Activated T-helper 1 cell treated with anti-CD3 and anti-CD28 coated beads, Interleukin-12 subunit alpha, Interleukin-12 subunit beta, Interleukin-2, Interleukin-4 antibody, amounts not matched to agents 30 ng/mL and 10 ng/mL and 1 ng/mL, durations not matched to agents 14 hours and 24 hours and 36 hours (primary cell): Measurements from ENCODE around the gene TLR5. TPM values are rescaled to one million over a fixed set of nuclear protein-coding genes. Genes with fewer than 3 reads are reported as not detected.

Experiments used
- DNase-seq: peaks from one replicate; pipeline ENCODE4 v3.0.0; 2021; ENCODE audit warnings: low spot score
- H3K27ac Mint-ChIP-seq: one replicate; pipeline ENCODE4 v1.8.0; 2021; ENCODE audit warnings: mild to moderate bottlenecking, mixed read lengths
- H3K27me3 Mint-ChIP-seq: one replicate; pipeline ENCODE4 v1.8.0; 2022; ENCODE audit warnings: mild to moderate bottlenecking, moderate library complexity, mixed read lengths; ENCODE audit not compliant: insufficient read depth
- H3K36me3 Mint-ChIP-seq: one replicate; pipeline ENCODE4 v1.8.0; 2021; ENCODE audit warnings: low read depth, mixed read lengths
- H3K4me1 Mint-ChIP-seq: one replicate; pipeline ENCODE4 v1.8.0; 2021; ENCODE audit warnings: low read depth, mixed read lengths
- H3K4me3 Mint-ChIP-seq: one replicate; pipeline ENCODE4 v1.8.0; 2021; ENCODE audit warnings: mild to moderate bottlenecking, moderate library complexity, mixed read lengths
- H3K9me3 Mint-ChIP-seq: one replicate; pipeline ENCODE4 v1.8.0; 2021; ENCODE audit warnings: mixed read lengths
- intact Hi-C: fragments of 100-400 bp; cut with micrococcal nuclease; formaldehyde crosslinking; loops from one replicate; pipeline ENCODE4 v1.15.1; 2024
- total RNA-seq: library from RNA; stranded (reverse); gene quantifications from 2 replicates; pipeline ENCODE4 v1.2.3, GENCODE V29; 2022

Gene TLR5, protein sequence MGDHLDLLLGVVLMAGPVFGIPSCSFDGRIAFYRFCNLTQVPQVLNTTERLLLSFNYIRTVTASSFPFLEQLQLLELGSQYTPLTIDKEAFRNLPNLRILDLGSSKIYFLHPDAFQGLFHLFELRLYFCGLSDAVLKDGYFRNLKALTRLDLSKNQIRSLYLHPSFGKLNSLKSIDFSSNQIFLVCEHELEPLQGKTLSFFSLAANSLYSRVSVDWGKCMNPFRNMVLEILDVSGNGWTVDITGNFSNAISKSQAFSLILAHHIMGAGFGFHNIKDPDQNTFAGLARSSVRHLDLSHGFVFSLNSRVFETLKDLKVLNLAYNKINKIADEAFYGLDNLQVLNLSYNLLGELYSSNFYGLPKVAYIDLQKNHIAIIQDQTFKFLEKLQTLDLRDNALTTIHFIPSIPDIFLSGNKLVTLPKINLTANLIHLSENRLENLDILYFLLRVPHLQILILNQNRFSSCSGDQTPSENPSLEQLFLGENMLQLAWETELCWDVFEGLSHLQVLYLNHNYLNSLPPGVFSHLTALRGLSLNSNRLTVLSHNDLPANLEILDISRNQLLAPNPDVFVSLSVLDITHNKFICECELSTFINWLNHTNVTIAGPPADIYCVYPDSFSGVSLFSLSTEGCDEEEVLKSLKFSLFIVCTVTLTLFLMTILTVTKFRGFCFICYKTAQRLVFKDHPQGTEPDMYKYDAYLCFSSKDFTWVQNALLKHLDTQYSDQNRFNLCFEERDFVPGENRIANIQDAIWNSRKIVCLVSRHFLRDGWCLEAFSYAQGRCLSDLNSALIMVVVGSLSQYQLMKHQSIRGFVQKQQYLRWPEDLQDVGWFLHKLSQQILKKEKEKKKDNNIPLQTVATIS
- total RNA-seq: not detected in 2 replicates

GRCh38 chr1:223142795-223143536 is at the start of gene TLR5:
TSS of gene TLR5 (minus strand) at chr1:223143248. CDS start at chr1:223113031, 30,217 bp downstream.
- peak; percentile 82 for DNase-seq
- H3K27ac Mint-ChIP-seq: peak within 1 kb of the TSS; percentile 18
- no peaks in the 10 kb centered on the region for H3K36me3 Mint-ChIP-seq
- intact Hi-C loops: loop anchor here (1.0 to 5.0 kb wide), 5 partner anchors 10 to 526 kb away; partner anchors contain the start of genes DISP1 and MIA3
- H3K27me3 Mint-ChIP-seq: peaks cover 11% of the 10 kb centered on the region
- H3K4me1 Mint-ChIP-seq: peaks cover 7% of the 10 kb centered on the region
- peak within 1 kb of the TSS; percentile 68 for H3K4me3 Mint-ChIP-seq
- peaks cover 12% of the 10 kb centered on the region for H3K9me3 Mint-ChIP-seq

- no peak for DNase-seq
- H3K9me3 Mint-ChIP-seq: no peaks in the 10 kb centered on the region
- intact Hi-C loops: loop anchor here (1.0 to 10.0 kb wide), 5 partner anchors 40 to 522 kb away; partner anchors contain the start of genes CAPN2 and DISP1
- peak overlapping the region; percentile 53 for H3K27ac Mint-ChIP-seq
- peaks cover 12% of the 10 kb centered on the region for H3K27me3 Mint-ChIP-seq
- H3K36me3 Mint-ChIP-seq: no peaks in the 10 kb centered on the region
- peaks cover 12% of the 10 kb centered on the region for H3K4me1 Mint-ChIP-seq
- no peak overlapping the region for H3K4me3 Mint-ChIP-seq
These were observed 47.1 kb upstream of the TLR5 start for GRCh38 chr1:223189903-223190724.

DNA sequence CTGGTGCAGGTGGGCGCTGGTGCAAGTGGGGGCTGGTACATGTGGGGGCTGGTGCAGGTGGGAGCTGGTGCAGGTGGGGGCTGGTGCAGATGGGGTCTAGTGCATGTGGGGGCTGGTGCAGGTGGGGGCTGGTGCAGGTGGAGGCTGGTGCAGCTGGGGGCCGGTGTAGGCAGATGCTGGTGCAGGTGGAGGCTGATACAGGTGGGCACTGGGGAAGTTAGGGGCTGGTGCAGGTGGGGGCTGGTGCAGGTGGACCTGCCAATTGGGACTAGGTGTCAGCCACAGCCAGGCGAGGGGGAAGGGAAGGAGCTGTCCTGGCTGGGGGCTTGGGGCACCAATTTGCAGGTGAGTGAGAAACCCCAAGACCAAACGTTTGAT is 46.5 kb upstream of the TLR5 start:
- Mint-ChIP-seq H3K4me1 (peaks cover 12% of the 10 kb centered on the region), H3K27me3 (peaks cover 17% of the 10 kb centered on the region), H3K36me3 (no peaks in the 10 kb centered on the region), H3K9me3 (no peaks in the 10 kb centered on the region), H3K4me3 (no peak overlapping the region), H3K27ac (no peak overlapping the region)
- DNase-seq: no peak
- intact Hi-C loops: no loop called here

GRCh38 chr1:223188618-223189356 is 45.7 kb upstream of the TLR5 start:
- H3K9me3 Mint-ChIP-seq: no peaks in the 10 kb centered on the region
- no peak for DNase-seq
- intact Hi-C loops: no loop called here
- H3K27ac Mint-ChIP-seq: no peak overlapping the region
- H3K36me3 Mint-ChIP-seq: no peaks in the 10 kb centered on the region
- peaks cover 12% of the 10 kb centered on the region for H3K4me1 Mint-ChIP-seq
- H3K27me3 Mint-ChIP-seq: peaks cover 17% of the 10 kb centered on the region
- no peak overlapping the region for H3K4me3 Mint-ChIP-seq

DNA sequence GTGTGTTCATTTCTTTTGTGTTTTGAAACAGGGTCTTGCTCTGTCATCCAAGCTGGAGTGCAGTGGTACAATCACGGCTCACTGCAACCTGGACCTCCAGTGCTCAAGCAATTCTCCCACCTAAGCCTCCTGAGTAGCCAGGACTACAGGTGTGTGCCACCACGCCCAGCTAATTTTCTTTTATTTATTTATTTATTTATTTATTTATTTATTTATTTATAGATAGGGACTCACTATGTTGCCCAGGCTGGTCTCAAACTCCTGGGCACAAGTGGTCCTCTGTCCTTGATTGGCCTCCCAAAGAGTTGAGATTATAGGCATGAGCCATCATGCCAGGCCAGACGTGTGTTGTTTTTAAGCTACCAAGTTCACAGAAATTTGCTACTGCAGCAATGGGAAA is 43.8 kb upstream of the TLR5 start:
- Mint-ChIP-seq H3K4me3 (no peak overlapping the region), H3K27me3 (peaks cover 21% of the 10 kb centered on the region), H3K36me3 (no peaks in the 10 kb centered on the region), H3K27ac (no peak overlapping the region), H3K4me1 (peaks cover 12% of the 10 kb centered on the region), H3K9me3 (no peaks in the 10 kb centered on the region)
- DNase-seq: no peak
- intact Hi-C loops: no loop called here

DNA sequence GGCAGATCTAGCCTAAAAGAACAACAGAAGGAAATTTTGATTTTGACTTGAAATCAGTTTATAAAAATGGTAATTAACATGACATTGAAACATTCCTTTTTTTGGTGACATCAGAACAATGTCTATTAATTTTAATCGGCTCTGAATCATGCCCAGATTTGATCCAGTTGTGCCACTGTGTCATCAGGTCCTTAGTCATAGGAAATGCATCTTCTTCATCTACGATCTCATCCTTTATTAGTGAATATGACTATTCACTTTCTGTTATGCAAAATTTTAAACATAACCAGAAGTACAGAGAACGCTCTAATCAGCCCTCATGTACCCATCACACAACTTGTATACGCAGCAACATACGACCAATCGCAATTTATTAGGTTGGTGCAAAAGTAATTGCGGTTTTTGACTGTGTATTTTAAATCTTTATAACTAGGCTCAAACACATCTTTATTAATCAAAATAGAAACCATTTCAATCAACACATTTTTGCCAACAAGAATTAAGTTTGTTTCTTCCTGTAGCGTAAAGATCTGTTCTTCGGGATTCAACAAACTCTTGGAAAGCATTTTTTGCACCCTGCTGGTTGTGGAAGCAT is 40.3 kb upstream of the TLR5 start:
- no peak overlapping the region for H3K4me3 Mint-ChIP-seq

GRCh38 chr1:223180731-223181321 is 37.8 kb upstream of the TLR5 start:
- DNase-seq: no peak
- intact Hi-C loops: no loop called here
- no peaks in the 10 kb centered on the region for H3K9me3 Mint-ChIP-seq
- H3K4me1 Mint-ChIP-seq: no peaks in the 10 kb centered on the region
- no peak overlapping the region for H3K27ac Mint-ChIP-seq
- H3K27me3 Mint-ChIP-seq: peaks cover 18% of the 10 kb centered on the region
- H3K4me3 Mint-ChIP-seq: no peak overlapping the region
- H3K36me3 Mint-ChIP-seq: no peaks in the 10 kb centered on the region

More for the DNA sequence above, 40.3 kb upstream of the TLR5 start:
- Mint-ChIP-seq H3K4me1 (no peaks in the 10 kb centered on the region), H3K27ac (no peak overlapping the region), H3K9me3 (no peaks in the 10 kb centered on the region), H3K27me3 (peaks cover 23% of the 10 kb centered on the region), H3K36me3 (no peaks in the 10 kb centered on the region)
- DNase-seq: no peak
- intact Hi-C loops: no loop called here

DNA sequence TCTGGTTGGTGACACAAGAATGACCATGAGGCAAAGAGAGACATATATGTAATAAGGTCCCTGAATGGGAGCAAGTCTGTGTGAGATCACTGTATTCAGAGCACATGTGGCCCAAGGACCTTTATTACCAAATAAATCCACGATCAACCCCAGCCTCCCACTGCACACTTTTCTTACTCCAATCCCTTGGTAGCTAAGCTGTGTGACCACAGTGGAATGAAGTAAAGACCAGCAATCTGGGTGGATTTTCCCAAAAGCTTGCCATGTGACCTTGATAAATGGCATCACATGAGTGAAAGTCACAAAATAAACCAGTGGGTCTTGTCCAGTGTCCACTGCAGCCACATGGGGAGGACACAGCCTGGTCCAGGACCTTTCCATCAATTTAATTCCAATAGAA is 36.7 kb upstream of the TLR5 start:
- intact Hi-C loops: no loop called here
- Mint-ChIP-seq H3K9me3 (no peaks in the 10 kb centered on the region), H3K27ac (no peak overlapping the region), H3K4me1 (no peaks in the 10 kb centered on the region), H3K27me3 (peaks cover 15% of the 10 kb centered on the region), H3K4me3 (no peak overlapping the region), H3K36me3 (no peaks in the 10 kb centered on the region)
- DNase-seq: no peak

DNA sequence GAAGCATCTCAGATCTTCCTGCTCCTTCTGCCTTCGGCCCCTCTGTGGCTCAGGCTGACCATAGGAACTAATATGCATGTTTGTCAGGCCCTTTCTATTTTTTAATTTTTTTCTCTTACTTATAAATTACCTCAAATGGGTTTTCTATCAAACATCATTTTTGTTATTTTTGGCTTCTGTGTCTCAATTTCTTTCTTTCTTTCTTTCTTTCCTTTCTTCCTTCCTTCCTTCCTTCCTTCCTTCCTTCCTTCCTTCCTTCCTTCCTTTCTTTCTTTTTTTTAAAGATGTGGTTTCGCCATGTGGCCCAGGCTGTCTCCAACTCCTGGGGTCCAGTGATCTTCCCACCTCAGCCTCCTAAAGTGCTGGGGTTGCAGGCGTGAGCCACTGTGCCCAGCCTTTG is 36.2 kb upstream of the TLR5 start:
- no peak overlapping the region for H3K4me3 Mint-ChIP-seq
- no peaks in the 10 kb centered on the region for H3K9me3 Mint-ChIP-seq
- DNase-seq: no peak
- no peaks in the 10 kb centered on the region for H3K36me3 Mint-ChIP-seq
- H3K4me1 Mint-ChIP-seq: no peaks in the 10 kb centered on the region
- intact Hi-C loops: no loop called here
- peaks cover 12% of the 10 kb centered on the region for H3K27me3 Mint-ChIP-seq
- no peak overlapping the region for H3K27ac Mint-ChIP-seq

DNA sequence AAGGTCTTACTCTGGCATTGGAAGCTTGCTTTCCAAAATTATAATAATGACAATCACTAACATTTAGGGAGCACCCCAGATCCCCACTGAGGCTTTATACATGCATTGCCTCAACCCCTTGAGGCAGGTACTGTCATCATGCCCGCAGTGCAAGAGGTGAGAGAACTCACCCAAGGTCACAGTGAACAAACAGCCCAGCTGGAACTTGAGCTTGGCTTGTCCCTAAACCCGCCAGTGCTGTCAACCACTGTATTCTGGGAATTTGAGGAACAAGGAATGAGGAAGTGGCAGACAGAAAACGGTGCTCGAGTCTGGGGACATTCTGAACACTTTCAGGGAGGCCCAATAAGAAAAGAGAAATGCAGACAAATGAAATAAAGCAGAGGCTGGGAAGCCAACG is 34.6 kb upstream of the TLR5 start:
- no peak overlapping the region for H3K4me3 Mint-ChIP-seq
- no peak overlapping the region for H3K27ac Mint-ChIP-seq
- no peaks in the 10 kb centered on the region for H3K4me1 Mint-ChIP-seq
- intact Hi-C loops: no loop called here
- H3K9me3 Mint-ChIP-seq: no peaks in the 10 kb centered on the region
- peaks cover 12% of the 10 kb centered on the region for H3K27me3 Mint-ChIP-seq
- no peak for DNase-seq
- no peaks in the 10 kb centered on the region for H3K36me3 Mint-ChIP-seq

DNA sequence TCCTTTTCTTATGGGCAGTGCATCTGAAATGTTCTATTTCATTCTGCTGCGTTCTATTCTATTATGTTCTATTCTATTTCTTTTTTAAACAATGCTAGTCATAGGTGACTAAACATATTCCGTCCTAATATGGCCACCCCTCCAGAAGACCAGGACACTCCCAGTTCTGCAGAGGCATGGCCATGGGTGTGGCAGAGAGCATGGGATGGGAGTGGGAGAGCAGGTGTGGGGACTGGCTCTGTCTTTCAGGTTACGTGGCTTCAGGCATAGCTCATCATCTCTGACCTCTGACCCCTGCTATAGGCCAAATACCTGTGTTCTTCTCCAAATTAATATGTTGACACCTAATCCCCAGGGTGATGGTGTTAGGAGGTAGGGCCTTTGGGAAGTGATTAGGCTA is 33.4 kb upstream of the TLR5 start:
- Mint-ChIP-seq H3K9me3 (no peaks in the 10 kb centered on the region), H3K4me3 (no peak overlapping the region), H3K27me3 (peaks cover 8% of the 10 kb centered on the region), H3K36me3 (no peaks in the 10 kb centered on the region), H3K27ac (no peak overlapping the region), H3K4me1 (no peaks in the 10 kb centered on the region)
- intact Hi-C loops: no loop called here
- no peak for DNase-seq
